HG02943 (cell line): ENCODE data around the gene IMPG2.

ENCODE experiments used
- ATAC-seq: cut with Tn5 transposase; IDR thresholded peaks from one replicate; pipeline ENCODE4 v1.9.1; 2021; ENCODE audit warnings: mild to moderate bottlenecking, low read depth, moderate library complexity; ENCODE audit not compliant: unreplicated experiment

IMPG2 gene

GRCh38 chr3:101278727-101279126, 41.6 kb downstream of the IMPG2 start:
- ATAC-seq, result no peak

DNA sequence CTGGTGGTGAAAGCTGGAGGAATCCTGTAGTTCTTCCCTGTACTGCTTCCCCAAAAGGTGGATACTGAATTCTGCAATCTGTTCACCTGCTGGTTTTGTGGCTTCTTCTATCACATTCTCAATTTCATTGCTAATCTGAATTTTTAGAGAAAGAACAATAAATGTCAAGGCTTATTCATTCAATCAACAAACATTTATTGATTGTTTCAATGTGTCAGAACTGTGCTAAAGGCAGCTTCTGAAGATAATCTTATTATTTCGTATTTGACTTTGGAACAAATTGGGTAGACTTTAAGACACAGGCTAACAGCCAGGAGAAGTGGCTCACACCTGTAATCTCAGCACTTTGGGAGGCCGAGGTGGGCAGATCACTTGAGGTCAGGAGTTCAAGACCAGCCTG, 46.8 kb downstream of the IMPG2 start:
- no peak for ATAC-seq

- no peak for ATAC-seq
Observed at GRCh38 chr3:101273156-101273555, 47.2 kb downstream of the IMPG2 start.

DNA sequence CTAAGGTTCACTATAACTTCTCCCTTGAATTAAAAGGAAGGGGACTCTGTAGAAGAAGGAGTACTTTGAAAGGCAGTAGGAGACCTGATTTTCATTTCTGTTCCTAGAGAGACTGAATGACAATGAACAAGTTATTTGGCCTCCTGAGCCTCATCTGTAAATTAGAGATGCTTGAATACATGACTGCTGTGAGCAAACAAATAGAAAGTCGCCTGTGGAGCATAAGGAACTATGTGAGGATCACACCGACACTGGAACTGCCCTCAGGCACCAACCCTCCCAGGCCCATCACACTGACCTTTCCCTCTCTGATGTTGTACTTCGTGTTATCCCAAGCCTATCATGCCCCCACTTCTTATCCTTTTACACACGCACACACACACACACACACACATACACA, 48.6 kb downstream of the IMPG2 start:
- no peak for ATAC-seq

- ATAC-seq, result no peak
Observed at GRCh38 chr3:101270149-101270548, 50.2 kb downstream of the IMPG2 start.

GRCh38 chr3:101268971-101269671, 51.3 kb downstream of the IMPG2 start:
- ATAC-seq, result no peak

- ATAC-seq, result no peak
Observed at GRCh38 chr3:101268141-101268540, 52.2 kb downstream of the IMPG2 start.

DNA sequence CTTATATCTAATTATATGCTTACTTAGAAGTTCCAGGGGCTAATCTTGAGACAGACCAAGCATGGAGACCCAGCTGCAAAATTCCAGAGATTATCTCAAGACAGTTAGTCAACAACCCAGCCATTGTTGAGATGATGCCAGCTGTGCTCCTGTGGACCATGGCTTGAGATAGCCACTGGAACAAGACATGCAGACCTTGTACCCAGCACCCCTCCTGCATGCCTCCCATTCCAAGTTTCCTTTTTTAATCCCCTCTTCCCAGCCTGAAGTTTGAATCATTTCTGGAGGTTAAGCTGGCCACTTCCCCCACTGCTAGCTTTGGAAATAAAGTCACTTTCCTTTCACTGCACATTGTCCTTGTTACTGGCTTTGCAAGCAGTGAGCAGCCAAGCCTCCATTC, 53.8 kb downstream of the IMPG2 start:
- ATAC-seq, result no peak

GRCh38 chr3:101266071-101266470, 54.3 kb downstream of the IMPG2 start:
- no peak for ATAC-seq

DNA sequence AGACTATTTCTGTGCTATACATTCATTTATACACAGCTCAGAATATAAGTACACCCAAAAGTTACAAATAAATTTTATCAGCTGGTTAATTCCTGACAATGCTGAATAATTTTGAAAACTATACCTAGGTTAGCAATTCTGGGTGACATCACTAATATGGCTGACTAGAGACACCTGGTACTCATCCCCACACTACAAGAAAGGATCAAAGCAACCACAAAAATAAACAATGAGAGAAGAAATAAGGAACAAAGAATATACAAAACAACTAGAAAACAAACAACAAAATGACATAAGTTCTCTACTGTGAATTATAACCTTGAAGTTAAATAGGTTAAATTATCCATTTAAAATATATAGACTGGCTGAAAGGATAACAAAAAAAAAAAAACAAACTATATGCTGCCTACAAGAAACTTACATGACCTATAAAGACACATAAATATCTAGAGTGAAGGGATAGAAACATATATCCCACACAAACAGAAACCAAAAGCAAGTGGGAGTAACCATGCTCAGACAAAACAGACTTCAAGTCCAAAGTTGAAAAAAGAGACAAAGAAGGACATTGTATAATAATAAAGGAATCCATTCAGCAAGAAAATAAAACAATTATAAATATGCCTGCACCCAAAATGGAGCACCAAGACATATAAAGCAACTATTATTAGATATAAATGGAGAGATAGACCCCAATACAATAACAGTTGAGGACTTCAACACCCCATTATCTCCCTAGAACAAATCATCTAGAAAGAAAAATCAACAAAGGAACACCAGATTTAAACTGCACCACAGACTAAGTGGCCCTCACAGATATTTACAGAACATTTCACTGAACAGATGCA, 57.8 kb downstream of the IMPG2 start:
- peak; percentile 64 for ATAC-seq

- ATAC-seq, result no peak
Observed at GRCh38 chr3:101261506-101261905, 58.9 kb downstream of the IMPG2 start.

DNA sequence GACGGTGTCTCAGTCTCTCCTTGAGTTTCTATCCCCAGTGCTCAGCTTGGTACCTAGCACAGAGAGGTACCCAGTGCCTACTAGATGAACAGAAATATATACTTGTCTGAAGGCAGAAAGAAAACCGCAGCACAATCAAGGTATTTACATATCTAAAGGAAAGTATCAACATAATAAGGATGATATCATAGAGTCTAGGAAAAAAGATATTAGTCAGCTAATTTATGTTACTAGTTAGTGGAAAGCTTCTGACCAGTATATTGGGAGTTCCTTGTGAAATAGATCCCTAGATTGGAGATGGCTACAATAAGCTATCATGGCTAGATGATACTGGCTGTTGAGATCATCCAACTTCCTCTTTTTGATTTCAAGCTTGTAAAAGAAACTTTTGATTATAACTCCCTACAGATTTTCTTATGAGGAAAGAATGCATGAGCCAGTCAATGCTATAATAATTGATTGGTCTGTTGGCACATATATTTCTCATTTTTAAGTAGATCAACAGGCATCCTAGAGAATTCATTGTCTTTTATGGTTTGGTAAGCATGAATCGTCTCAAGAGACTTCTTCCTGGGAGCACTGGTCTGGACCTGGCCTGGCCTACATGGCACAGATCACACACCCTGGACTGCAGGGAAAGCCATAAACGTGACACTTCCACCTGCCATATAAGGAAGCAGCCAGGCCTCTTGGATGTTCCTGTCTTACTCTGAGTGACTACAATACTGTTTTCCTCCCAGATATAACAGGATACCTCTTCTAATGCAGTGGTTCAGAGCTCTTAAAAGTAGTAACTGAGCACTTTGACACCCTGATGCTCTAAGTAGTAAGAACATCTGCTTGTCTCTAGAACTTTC, 60.7 kb downstream of the IMPG2 start:
- no peak for ATAC-seq

GRCh38 chr3:101256511-101256910, 63.9 kb downstream of the IMPG2 start:
- no peak for ATAC-seq

DNA sequence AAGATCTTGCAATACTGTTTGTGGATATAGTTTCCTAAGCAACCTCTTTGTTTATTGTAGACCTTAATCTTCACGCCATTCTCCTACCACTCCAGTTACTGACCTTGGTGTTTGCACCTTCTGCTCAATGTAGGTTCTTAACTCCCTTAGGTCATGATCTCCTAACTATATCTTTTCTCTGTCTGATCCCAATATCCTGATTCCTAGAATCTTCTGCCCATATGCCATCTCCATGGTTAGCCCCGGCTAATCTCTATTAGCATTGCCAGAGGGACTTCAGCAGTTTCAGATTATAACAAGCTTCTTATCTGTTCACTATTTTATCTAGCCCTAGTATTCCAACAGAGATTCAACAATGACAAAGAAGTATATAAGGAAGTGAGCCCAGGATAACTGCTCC, 64.9 kb downstream of the IMPG2 start:
- ATAC-seq, result no peak

- no peak for ATAC-seq
Observed at GRCh38 chr3:101253396-101253795, 67.0 kb downstream of the IMPG2 start.

DNA sequence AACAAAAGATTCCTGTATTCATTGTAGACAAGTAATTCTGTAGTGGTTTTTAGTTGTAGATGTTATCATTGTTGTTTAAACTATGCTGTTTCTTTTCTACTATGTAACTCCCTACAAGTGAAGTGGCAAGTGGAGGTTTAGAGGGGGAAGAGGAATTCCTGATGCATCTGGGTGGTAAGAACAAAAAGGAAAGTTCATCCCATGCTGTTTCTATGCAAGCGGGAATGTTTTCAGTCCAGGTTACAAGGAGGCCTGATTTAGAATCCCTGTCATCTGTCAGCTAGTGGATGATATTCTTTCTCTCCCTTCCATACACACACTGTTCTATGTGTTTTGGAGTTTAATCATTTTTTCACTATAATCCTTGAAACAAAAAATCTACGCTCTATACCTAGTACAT, 67.4 kb downstream of the IMPG2 start:
- no peak for ATAC-seq

GRCh38 chr3:101252307-101252706, 68.1 kb downstream of the IMPG2 start:
- ATAC-seq, result no peak

DNA sequence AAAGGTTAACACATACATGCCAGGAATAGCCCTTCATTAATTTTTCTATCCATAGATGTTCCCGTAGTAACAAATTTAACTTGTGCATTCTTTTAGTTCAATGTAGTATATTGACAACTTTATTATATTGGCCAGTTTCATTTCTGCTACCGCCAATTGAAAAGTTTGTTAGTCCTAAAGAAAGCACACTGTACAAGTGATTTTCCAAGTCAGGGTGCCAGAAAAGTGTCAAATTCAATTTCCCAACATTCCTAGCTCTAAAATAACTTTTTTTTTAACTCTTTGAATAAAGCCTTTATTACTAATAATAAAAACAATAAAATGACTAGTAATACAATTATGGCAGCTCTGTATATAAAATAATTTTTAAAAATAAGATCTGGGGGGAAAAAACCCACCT, 68.9 kb downstream of the IMPG2 start:
- ATAC-seq, result no peak

- ATAC-seq, result no peak
Observed at GRCh38 chr3:101249522-101249921, 70.9 kb downstream of the IMPG2 start.

DNA sequence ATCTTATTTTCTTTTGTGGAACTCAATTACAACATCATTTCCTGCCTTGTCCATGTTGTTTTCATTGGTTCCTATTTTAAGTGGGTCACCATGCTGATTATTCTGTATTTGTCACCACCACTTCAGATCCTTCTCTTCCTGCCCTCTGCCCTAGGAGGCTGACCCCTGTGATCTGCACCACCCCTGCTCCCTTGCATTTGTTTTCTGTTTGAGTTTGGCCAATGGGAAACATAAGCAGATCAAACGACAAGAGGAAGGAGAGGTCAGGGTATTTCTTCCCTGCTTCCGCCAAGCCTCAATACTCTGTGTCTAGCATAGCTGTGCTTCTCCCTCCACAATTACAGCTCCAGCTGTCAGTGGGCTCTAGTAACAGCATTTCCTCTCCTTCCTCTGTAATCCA, 71.6 kb downstream of the IMPG2 start:
- ATAC-seq, result no peak

DNA sequence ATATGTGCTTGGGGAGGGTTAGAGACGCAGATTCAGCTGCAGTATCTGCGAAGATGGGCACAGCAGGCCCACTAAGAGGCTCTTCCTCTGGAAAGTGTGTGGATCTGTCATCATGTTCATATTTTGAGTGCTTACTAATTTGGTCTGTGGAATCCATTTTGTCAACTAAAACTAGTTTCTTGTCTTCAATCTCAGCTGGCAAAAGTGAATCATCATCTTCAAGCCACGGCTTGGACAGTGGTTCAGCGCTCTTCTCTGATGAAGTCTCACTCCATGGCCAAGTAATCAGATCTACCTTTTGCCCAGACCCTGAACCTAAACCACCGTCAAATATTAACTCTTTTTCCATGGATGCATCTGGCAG, 76.2 kb downstream of the IMPG2 start:
- ATAC-seq, result no peak
